Loucy (cell line): ENCODE results near the gene ALDH1L2.

Experiments used
- H2AFZ ChIP-seq: fragments of 200-600 bp; sonication (generic); 2 replicates; pipeline ENCODE4 v1.6.0; 2016; ENCODE audit warnings: antibody characterized with exemption, mild to moderate bottlenecking, low read length, moderate library complexity
- H3F3A ChIP-seq: fragments of 200-600 bp; 2 replicates; pipeline ENCODE4 v1.6.0; 2016; ENCODE audit warnings: antibody characterized with exemption, low read depth, mild to moderate bottlenecking
- H3K27me3 ChIP-seq: fragments of 200-600 bp; sonication (generic); 2 replicates; pipeline ENCODE4 v1.6.1; 2014; ENCODE audit warnings: low read length, mild to moderate bottlenecking; ENCODE audit not compliant: insufficient read depth, poor library complexity, severe bottlenecking
- H3K36me3 ChIP-seq: fragments of 200-600 bp; sonication (generic); 2 replicates; pipeline ENCODE4 v1.6.1; 2016; ENCODE audit warnings: low read length; ENCODE audit not compliant: insufficient read depth
- H3K4me1 ChIP-seq: fragments of 200-600 bp; sonication (generic); 2 replicates; pipeline ENCODE4 v1.5.1; 2014; ENCODE audit warnings: low read length, mild to moderate bottlenecking; ENCODE audit not compliant: insufficient read depth, poor library complexity, severe bottlenecking
- H3K4me2 ChIP-seq: fragments of 200-600 bp; sonication (generic); 2 replicates; pipeline ENCODE4 v1.6.0; 2014; ENCODE audit warnings: antibody characterized with exemption, low read length, low read depth, mild to moderate bottlenecking; ENCODE audit not compliant: poor library complexity, severe bottlenecking
- H3K4me3 ChIP-seq: fragments of 200-600 bp; sonication (generic); 2 replicates; pipeline ENCODE4 v1.5.1; 2014; ENCODE audit warnings: low read length, mild to moderate bottlenecking, mixed read lengths; ENCODE audit not compliant: poor library complexity, severe bottlenecking
- H3K79me2 ChIP-seq: fragments of 200-600 bp; sonication (generic); 2 replicates; pipeline ENCODE4 v1.6.1; 2014; ENCODE audit warnings: low read length; ENCODE audit not compliant: insufficient read depth
- H3K9ac ChIP-seq: fragments of 200-600 bp; sonication (generic); 2 replicates; pipeline ENCODE4 v1.6.0; 2014; ENCODE audit warnings: mild to moderate bottlenecking, low read depth, low read length, moderate library complexity; ENCODE audit not compliant: poor library complexity, severe bottlenecking
- H3K9me2 ChIP-seq: fragments of 200-600 bp; sonication (generic); replicated peaks from 2 replicates; pipeline ENCODE4 v1.6.1; 2016; ENCODE audit warnings: low read depth, low read length, mixed read lengths
- H3K9me3 ChIP-seq: fragments of 200-600 bp; sonication (generic); 2 replicates; pipeline ENCODE4 v1.6.1; 2014; ENCODE audit warnings: mild to moderate bottlenecking, antibody characterized with exemption, low read length, low read depth; ENCODE audit not compliant: insufficient read depth
- H4K20me1 ChIP-seq: fragments of 200-600 bp; sonication (generic); 2 replicates; pipeline ENCODE4 v1.6.0; 2014; ENCODE audit warnings: antibody characterized with exemption, low read length, mild to moderate bottlenecking; ENCODE audit not compliant: insufficient read depth, poor library complexity, severe bottlenecking
- EZH2phosphoT487 ChIP-seq: fragments of 200-600 bp; IDR thresholded peaks from 2 replicates; pipeline ENCODE4 v1.6.1; 2018; ENCODE audit warnings: antibody characterized with exemption, mild to moderate bottlenecking, moderate library complexity, borderline replicate concordance
- TF ChIP-seq, protein P1 (sequence below): fragments of 200-600 bp; sonication (generic); conservative IDR thresholded peaks from 2 replicates; pipeline ENCODE4 v1.5.1; 2014; ENCODE audit warnings: mild to moderate bottlenecking, antibody characterized with exemption, low read length

Gene ALDH1L2

DNA sequence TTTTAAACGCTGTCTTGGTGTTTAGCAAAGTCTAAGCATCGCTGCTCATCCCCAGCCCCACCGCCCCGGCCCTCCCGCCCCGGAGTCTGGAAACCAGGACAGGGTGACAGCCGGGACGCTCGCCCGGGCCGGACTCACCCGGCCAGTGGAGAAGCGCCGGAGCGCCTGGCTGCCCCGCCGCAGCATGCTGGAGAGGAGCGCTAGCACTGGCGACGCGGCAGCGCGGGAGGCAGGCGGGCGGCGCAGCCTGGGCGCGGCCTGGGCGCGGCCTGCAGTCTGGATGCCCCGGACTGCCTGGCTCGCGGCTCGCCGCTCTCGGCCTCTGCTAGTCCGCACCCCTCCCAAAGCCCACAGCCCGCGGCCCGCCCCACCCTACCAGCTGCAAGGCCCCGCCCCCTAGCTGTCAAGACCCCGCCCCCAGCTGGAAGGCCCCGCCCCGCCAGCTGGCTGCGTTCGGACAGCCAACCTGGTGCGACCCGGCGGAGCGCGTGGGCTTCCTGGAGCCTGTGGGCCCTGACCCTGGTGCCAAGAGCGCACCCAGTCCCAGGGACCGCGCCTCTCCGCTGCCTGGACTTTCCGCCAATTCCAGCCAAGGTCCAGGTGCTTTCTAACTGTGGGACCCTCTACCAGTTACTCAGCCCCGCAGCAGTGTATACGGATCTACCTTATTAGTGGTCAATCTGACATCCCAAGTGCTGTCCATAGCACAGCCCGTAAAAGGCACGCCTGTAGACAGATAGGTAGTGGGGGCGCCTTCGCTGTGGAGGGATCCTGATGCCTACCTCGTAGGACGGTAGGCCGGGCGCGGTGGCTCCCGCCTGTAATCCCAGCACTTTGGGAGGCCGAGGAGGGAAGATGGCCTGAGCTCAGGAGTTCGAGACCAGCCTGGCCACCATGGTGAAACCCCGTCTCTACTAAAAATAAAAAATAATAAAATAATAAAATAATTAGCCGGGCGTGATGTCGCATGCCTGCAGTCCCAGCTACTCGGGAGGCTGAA lies at the start of gene ALDH1L2:
Gene ALDH1L2 (minus strand): TSS at position 208 of the 1,000 bp plus-strand sequence. CDS start 22 bp downstream, at position 186.
- Histone ChIP-seq H3K4me3 (no peak within 1 kb of the TSS), H3K9ac (no peak within 1 kb of the TSS), H3F3A (no peaks in the 10 kb centered on the region), H2AFZ (no peak within 1 kb of the TSS), H4K20me1 (no peaks in the 10 kb centered on the region), H3K4me2 (no peak within 1 kb of the TSS), H3K27me3 (no peaks in the 10 kb centered on the region), H3K36me3 (no peaks in the 10 kb centered on the region), H3K4me1 (no peaks in the 10 kb centered on the region), H3K9me3 (no peaks in the 10 kb centered on the region), H3K79me2 (no peaks in the 10 kb centered on the region), H3K9me2 (no peaks in the 10 kb centered on the region)
- TF ChIP-seq, protein P1, sequence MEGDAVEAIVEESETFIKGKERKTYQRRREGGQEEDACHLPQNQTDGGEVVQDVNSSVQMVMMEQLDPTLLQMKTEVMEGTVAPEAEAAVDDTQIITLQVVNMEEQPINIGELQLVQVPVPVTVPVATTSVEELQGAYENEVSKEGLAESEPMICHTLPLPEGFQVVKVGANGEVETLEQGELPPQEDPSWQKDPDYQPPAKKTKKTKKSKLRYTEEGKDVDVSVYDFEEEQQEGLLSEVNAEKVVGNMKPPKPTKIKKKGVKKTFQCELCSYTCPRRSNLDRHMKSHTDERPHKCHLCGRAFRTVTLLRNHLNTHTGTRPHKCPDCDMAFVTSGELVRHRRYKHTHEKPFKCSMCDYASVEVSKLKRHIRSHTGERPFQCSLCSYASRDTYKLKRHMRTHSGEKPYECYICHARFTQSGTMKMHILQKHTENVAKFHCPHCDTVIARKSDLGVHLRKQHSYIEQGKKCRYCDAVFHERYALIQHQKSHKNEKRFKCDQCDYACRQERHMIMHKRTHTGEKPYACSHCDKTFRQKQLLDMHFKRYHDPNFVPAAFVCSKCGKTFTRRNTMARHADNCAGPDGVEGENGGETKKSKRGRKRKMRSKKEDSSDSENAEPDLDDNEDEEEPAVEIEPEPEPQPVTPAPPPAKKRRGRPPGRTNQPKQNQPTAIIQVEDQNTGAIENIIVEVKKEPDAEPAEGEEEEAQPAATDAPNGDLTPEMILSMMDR, result no peak
- TF ChIP-seq EZH2phosphoT487, result no peak

GRCh38 chr12:105120551-105120950 lies 36.3 kb upstream of the ALDH1L2 start:
- H3K79me2 ChIP-seq, result no peaks in the 10 kb centered on the region
- no peaks in the 10 kb centered on the region; the same call in 1 of the 2 replicates for H3F3A ChIP-seq
- H2AFZ ChIP-seq, result no peak overlapping the region
- H3K27me3 ChIP-seq, result no peaks in the 10 kb centered on the region
- peaks cover 64% of the 10 kb centered on the region for H3K36me3 ChIP-seq
- H3K4me1 ChIP-seq, result peaks cover 6% of the 10 kb centered on the region
- no peak overlapping the region for H3K4me2 ChIP-seq
- H4K20me1 ChIP-seq, result no peaks in the 10 kb centered on the region
- no peaks in the 10 kb centered on the region for H3K9me2 ChIP-seq
- no peaks in the 10 kb centered on the region for H3K9me3 ChIP-seq
- H3K9ac ChIP-seq, result no peak overlapping the region
- no peak for TF ChIP-seq EZH2phosphoT487
- TF ChIP-seq, protein P1, result no peak
- no peak overlapping the region for H3K4me3 ChIP-seq

GRCh38 chr12:105116969-105117368 lies 32.7 kb upstream of the ALDH1L2 start:
- Histone ChIP-seq H3K4me2 (no peak overlapping the region), H4K20me1 (peaks cover 13% of the 10 kb centered on the region), H3K9me3 (no peaks in the 10 kb centered on the region), H3K36me3 (peaks cover 49% of the 10 kb centered on the region), H3K79me2 (peaks cover 25% of the 10 kb centered on the region), H3K9ac (no peak overlapping the region), H3K9me2 (no peaks in the 10 kb centered on the region), H3F3A (no peaks in the 10 kb centered on the region), H3K4me1 (peaks cover 41% of the 10 kb centered on the region), H2AFZ (no peak overlapping the region), H3K4me3 (no peak overlapping the region), H3K27me3 (no peaks in the 10 kb centered on the region)
- no peak for TF ChIP-seq EZH2phosphoT487
- TF ChIP-seq, protein P1, result no peak
